Fibroblast of lung (primary cell): ENCODE data around the gene IL22RA2. TPM values are rescaled to one million over a fixed set of nuclear protein-coding genes. Genes with fewer than 3 reads are reported as not detected.
A peak's percentile ranks its signal among the peaks of the same experiment; 100 is the strongest.

Source experiments
- DNase-seq, 2 donors: peaks; one replicate each; pipeline versions ENCODE4 v3.0.0 to v3.0.0-alpha.2; 2010; ENCODE audit warnings: low read depth in 2 of 2
- H2AFZ ChIP-seq: 2 replicates; pipeline ENCODE4 v1.5.1; 2012; ENCODE audit warnings: low read length, control low read depth, inconsistent platforms
- H3K27ac ChIP-seq: 2 replicates; pipeline ENCODE4 v1.5.1; 2011; ENCODE audit warnings: low read length, control low read depth; ENCODE audit not compliant: insufficient read depth
- H3K27me3 ChIP-seq: 2 replicates; pipeline ENCODE4 v1.5.1; 2011; ENCODE audit warnings: mild to moderate bottlenecking, low read length; ENCODE audit not compliant: control insufficient read depth, insufficient read depth
- H3K36me3 ChIP-seq: 2 replicates; pipeline ENCODE4 v1.5.1; 2011; ENCODE audit warnings: low read length; ENCODE audit not compliant: control insufficient read depth, insufficient read depth
- H3K4me1 ChIP-seq: 2 replicates; pipeline ENCODE4 v1.5.1; 2011; ENCODE audit warnings: low read length; ENCODE audit not compliant: control insufficient read depth, insufficient read depth; ENCODE audit errors: extremely low read depth
- H3K4me2 ChIP-seq: 2 replicates; pipeline ENCODE4 v1.5.1; 2011; ENCODE audit warnings: low read length, control low read depth; ENCODE audit not compliant: insufficient read depth; ENCODE audit errors: extremely low read depth
- H3K4me3 ChIP-seq, 4 experiments: fragments of 200-600 bp in 1 of 4; sonication (generic) in 1 of 4; replicated peaks in 1 of 4; 2 replicates each; pipeline ENCODE4 v1.5.1; 2011 to 2016; ENCODE audit warnings: low read length in 4 of 4, low read depth in 3 of 4, mild to moderate bottlenecking in 3 of 4, control low read depth in 2 of 4, inconsistent platforms in 1 of 4, mixed read lengths in 1 of 4; ENCODE audit not compliant: insufficient read depth in 1 of 4; ENCODE audit errors: control extremely low read depth in 1 of 4
- H3K79me2 ChIP-seq: 2 replicates; pipeline ENCODE4 v1.5.1; 2012; ENCODE audit warnings: mild to moderate bottlenecking, low read length, inconsistent platforms; ENCODE audit not compliant: control insufficient read depth, insufficient read depth
- H3K9ac ChIP-seq: 2 replicates; pipeline ENCODE4 v1.5.1; 2011; ENCODE audit warnings: mild to moderate bottlenecking, low read length, control low read depth; ENCODE audit not compliant: insufficient read depth
- H3K9me3 ChIP-seq: 2 replicates; pipeline ENCODE4 v1.5.1; 2012; ENCODE audit warnings: low read depth, low read length; ENCODE audit not compliant: control insufficient read depth, insufficient read depth
- H4K20me1 ChIP-seq: 2 replicates; pipeline ENCODE4 v1.5.1; 2011; ENCODE audit warnings: low read length; ENCODE audit not compliant: control insufficient read depth, insufficient read depth; ENCODE audit errors: extremely low read depth
- EZH2 ChIP-seq: IDR thresholded peaks from 2 replicates; pipeline ENCODE4 v1.5.1; 2012; ENCODE audit warnings: low read length, control low read depth, mild to moderate bottlenecking; ENCODE audit errors: missing control alignments
- polyA plus RNA-seq, 2 donors: library from polyadenylated mRNA; depleted of rRNA in 1 of 2; stranded (reverse) in 1 of 2; unstranded in 1 of 2; fragments of >200 nt; gene quantifications; 2 replicates each; pipeline ENCODE4 v1.2.1, GENCODE V29; 2011 to 2012; ENCODE audit warnings: missing spikeins in 1 of 2
- total RNA-seq: library from RNA; depleted of rRNA; stranded (reverse); fragments of >200 nt; gene quantifications from 2 replicates; pipeline ENCODE4 v1.2.1, GENCODE V29; 2014
- TF ChIP-seq, protein P1 (sequence below), 2 donors: IDR thresholded peaks in 1 of 2; conservative IDR thresholded peaks in 1 of 2; 1 replicate in 1 of 2; 2 replicates in 1 of 2; pipeline ENCODE4 v1.5.1; 2011 to 2012; ENCODE audit warnings: low read length in 2 of 2, control low read depth in 1 of 2, inconsistent platforms in 1 of 2, low read depth in 1 of 2, mild to moderate bottlenecking in 1 of 2

The IL22RA2 gene
- total and polyA plus RNA-seq, 2 donors (not counting 1 experiment from before 2014, with no cell fraction given), result not detected

DNA sequence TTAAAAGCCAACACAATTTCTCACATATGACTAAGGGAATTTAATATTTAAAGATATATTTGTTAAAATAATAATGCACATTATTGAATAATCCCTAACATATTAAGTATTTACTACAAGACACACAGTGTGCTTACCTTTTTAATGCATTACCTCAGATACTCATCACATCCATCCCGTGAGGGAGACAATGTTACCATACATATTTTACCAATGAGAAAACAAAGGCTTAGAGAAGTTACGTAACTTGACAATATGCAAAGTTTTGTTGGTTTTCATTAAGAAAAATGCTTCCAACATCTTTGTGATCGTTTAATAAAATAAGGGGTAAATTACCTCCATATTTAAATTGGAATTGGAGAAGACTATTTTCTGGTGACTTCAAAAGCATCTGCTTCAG lies 41.5 kb upstream of the IL22RA2 start:
- no peak overlapping the region for H3K27ac ChIP-seq
- H3K79me2 ChIP-seq, result peaks cover 79% of the 10 kb centered on the region
- peaks cover 7% of the 10 kb centered on the region for H3K4me1 ChIP-seq
- H3K4me3 ChIP-seq, result no peak overlapping the region
- no peaks in the 10 kb centered on the region for H3K27me3 ChIP-seq
- TF ChIP-seq, protein P1, sequence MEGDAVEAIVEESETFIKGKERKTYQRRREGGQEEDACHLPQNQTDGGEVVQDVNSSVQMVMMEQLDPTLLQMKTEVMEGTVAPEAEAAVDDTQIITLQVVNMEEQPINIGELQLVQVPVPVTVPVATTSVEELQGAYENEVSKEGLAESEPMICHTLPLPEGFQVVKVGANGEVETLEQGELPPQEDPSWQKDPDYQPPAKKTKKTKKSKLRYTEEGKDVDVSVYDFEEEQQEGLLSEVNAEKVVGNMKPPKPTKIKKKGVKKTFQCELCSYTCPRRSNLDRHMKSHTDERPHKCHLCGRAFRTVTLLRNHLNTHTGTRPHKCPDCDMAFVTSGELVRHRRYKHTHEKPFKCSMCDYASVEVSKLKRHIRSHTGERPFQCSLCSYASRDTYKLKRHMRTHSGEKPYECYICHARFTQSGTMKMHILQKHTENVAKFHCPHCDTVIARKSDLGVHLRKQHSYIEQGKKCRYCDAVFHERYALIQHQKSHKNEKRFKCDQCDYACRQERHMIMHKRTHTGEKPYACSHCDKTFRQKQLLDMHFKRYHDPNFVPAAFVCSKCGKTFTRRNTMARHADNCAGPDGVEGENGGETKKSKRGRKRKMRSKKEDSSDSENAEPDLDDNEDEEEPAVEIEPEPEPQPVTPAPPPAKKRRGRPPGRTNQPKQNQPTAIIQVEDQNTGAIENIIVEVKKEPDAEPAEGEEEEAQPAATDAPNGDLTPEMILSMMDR (conservative IDR thresholded peaks at IDR 0.05 in 1 of 2, IDR thresholded peaks at IDR 0.05 in 1 of 2; ENCODE audit: low read depth in 1 of 2, low read length in 2 of 2), result no peak
- no peak for TF ChIP-seq EZH2
- peaks cover 2% of the 10 kb centered on the region for H4K20me1 ChIP-seq
- H3K9me3 ChIP-seq, result no peaks in the 10 kb centered on the region
- no peak overlapping the region for H2AFZ ChIP-seq
- no peak overlapping the region for H3K4me2 ChIP-seq
- H3K36me3 ChIP-seq, result no peaks in the 10 kb centered on the region
- no peak for DNase-seq
- no peak overlapping the region for H3K9ac ChIP-seq

DNA sequence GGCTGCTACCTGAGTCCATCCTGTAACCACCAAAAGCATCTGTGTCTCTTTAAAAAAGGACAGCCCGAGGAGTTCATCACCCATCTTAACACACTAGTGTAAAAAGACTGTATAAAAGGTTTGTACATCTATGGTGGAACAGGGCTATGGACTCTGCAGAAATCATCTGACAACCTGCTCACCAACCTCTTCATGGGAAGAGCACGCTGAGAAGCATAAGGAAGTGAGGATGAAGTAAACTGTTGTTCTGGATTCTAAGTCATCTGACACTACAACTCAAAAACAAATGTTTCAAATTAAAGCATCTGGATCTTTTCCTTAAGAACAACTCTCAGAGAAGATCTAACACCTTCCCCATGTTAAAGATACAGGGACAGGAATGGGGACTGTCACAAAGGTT lies 40.4 kb upstream of the IL22RA2 start:
- peaks cover 2% of the 10 kb centered on the region for H3K4me1 ChIP-seq
- H3K79me2 ChIP-seq, result peaks cover 80% of the 10 kb centered on the region
- H2AFZ ChIP-seq, result no peak overlapping the region
- H3K4me2 ChIP-seq, result no peak overlapping the region
- H3K9ac ChIP-seq, result no peak overlapping the region
- TF ChIP-seq, protein P1 (conservative IDR thresholded peaks at IDR 0.05 in 1 of 2, IDR thresholded peaks at IDR 0.05 in 1 of 2; ENCODE audit: low read depth in 1 of 2, low read length in 2 of 2), result no peak
- no peak for TF ChIP-seq EZH2
- H4K20me1 ChIP-seq, result peaks cover 2% of the 10 kb centered on the region
- no peaks in the 10 kb centered on the region for H3K36me3 ChIP-seq
- no peak overlapping the region for H3K27ac ChIP-seq
- peak overlapping the region in 1 of 4 experiments; percentile 5 for H3K4me3 ChIP-seq
- no peak for DNase-seq
- H3K9me3 ChIP-seq, result no peaks in the 10 kb centered on the region
- H3K27me3 ChIP-seq, result no peaks in the 10 kb centered on the region

DNA sequence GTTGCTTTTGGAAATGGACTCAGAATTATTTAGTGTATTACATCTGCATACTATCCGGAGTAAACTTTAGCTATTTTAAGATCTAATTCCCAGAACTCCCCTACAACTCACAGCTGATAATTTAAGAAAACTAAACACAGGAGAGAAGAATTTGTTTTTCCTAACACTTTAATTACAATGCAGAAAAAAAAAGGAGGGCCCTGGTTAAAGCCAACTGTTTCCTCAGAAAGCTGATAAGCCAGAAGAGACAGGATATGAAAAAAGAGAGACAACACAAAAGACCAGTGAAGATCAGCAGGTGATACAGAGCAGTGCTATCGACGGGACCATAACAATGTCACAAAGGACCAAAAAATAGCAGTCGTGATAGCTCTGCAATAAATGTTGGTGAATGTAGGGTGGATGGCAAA lies 39.9 kb upstream of the IL22RA2 start:
- H3K27me3 ChIP-seq, result no peaks in the 10 kb centered on the region
- H3K4me2 ChIP-seq, result no peak overlapping the region
- H3K79me2 ChIP-seq, result peaks cover 75% of the 10 kb centered on the region
- H2AFZ ChIP-seq, result no peak overlapping the region
- no peaks in the 10 kb centered on the region for H3K9me3 ChIP-seq
- H3K4me1 ChIP-seq, result peaks cover 2% of the 10 kb centered on the region
- peak overlapping the region in 1 of 4 experiments; percentile 5 for H3K4me3 ChIP-seq
- peaks cover 2% of the 10 kb centered on the region for H4K20me1 ChIP-seq
- H3K9ac ChIP-seq, result no peak overlapping the region
- DNase-seq, result no peak
- TF ChIP-seq, protein P1 (conservative IDR thresholded peaks at IDR 0.05 in 1 of 2, IDR thresholded peaks at IDR 0.05 in 1 of 2; ENCODE audit: low read depth in 1 of 2, low read length in 2 of 2), result no peak
- no peak for TF ChIP-seq EZH2
- H3K36me3 ChIP-seq, result no peaks in the 10 kb centered on the region
- H3K27ac ChIP-seq, result no peak overlapping the region
